Stimulated activated naive CD8-positive, alpha-beta T cell treated with anti-CD3 and anti-CD28 coated beads, Interleukin-15, Interleukin-2, amounts not matched to agents 100 U/mL and 50 U/mL, for 24 hours (primary cell): Measurements from ENCODE around the gene ABCC10.

ENCODE experiments used
- ATAC-seq: fragments of 150-1000 bp; cut with Tn5 transposase; one replicate; pipeline ENCODE4 v1.10.0; 2021
- DNase-seq: peaks from one replicate; pipeline ENCODE4 v3.0.0; 2021

ABCC10 gene

DNA sequence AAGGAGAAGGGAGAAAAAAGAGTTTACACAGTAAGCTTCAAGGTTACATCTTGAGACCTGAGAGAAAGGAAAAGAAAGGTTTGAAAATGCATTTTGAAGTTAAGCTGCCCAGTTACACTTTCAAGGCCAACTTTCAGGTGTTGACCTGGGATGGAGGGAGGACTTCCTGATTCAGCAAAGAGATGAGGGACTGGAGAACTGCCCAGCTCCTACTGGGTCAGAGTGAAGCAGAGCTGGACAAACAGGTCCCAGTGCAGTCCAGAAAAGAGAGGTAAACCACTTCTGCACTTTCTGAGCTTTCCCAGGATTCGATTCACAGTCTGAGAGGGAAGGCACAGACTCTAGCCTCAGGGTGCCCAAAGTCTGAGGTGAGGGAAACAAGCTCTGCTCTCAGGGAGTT, 44.1 kb downstream of the ABCC10 start:
- ATAC-seq, result no peak

GRCh38 chr6:43472515-43472914, 45.2 kb downstream of the ABCC10 start:
- DNase-seq (no peak), ATAC-seq (no peak)

More for the DNA sequence above, 44.1 kb downstream of the ABCC10 start:
- no peak for DNase-seq

DNA sequence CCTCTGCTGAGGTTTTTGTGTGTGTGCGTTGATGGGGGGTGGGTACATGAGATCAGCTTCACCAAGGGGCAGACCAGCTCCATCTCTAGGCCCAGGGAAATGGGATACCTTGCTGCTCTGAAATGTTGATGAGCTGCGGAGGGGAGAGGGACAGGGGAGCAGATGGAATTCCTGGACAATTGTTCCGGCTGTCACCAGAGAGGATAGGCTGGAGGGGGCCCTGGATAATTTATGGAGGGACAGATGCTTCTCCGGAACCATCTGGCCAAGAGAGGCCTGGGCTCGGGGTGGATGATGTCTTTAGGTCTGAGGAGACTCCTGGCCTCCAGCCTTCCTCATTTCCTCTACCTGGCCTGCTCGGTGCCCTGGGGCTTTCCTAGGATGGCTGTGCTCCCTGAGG, 48.2 kb downstream of the ABCC10 start:
- DNase-seq, result no peak
- no peak for ATAC-seq

DNA sequence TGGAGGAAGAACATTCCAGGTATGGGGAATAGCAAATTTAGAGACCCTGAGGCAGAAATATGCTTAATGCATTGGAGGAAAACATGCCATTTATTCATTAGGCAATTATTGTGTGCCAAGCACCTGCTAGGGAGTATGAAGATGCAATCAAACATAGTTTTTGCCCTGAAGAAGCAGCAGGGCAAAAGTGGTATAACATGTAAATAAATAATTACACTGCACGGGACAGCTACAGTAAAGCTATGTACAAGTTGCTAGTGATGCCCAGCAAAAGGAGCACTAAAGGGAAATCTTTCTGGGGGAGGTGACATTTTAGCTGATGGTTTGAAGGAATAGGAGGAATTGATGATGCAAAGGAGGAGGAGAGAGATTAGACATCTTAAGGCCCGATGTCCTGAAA, 49.4 kb downstream of the ABCC10 start:
- ATAC-seq (no peak), DNase-seq (no peak)

- peak; percentile 100 for ATAC-seq
- peak; percentile 100 for DNase-seq
These were observed 50.1 kb downstream of the ABCC10 start, which contains the start of gene TJAP1 for GRCh38 chr6:43477235-43478007. Gene TJAP1 (plus strand): TSS chr6:43477570. CDS start chr6:43499002, 21,432 bp downstream.

GRCh38 chr6:43478008-43478372, 50.6 kb downstream of the ABCC10 start:
- DNase-seq, result no peak
- ATAC-seq, result no peak

DNA sequence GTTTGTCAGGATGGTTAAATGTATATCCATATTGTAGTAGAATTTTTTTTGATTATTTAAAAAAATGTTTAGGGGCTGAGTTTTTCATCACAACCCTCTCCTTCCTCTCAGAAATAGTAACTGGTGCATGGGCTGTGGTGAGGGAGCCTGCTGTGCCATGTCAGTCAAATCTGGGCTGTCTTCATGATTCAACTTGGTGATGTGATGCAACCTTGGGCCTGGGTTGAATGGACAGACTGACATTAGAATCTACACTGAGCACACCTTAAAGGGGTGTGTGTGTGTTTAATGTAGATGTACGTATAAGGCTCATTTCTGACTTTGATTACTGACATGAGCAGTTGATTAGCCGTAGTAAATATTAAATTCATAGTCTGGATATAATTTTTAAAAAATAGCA, 53.7 kb downstream of the ABCC10 start:
- ATAC-seq (no peak), DNase-seq (no peak)

GRCh38 chr6:43481591-43482236, 54.4 kb downstream of the ABCC10 start:
- ATAC-seq (peak; percentile 29), DNase-seq (no peak)

DNA sequence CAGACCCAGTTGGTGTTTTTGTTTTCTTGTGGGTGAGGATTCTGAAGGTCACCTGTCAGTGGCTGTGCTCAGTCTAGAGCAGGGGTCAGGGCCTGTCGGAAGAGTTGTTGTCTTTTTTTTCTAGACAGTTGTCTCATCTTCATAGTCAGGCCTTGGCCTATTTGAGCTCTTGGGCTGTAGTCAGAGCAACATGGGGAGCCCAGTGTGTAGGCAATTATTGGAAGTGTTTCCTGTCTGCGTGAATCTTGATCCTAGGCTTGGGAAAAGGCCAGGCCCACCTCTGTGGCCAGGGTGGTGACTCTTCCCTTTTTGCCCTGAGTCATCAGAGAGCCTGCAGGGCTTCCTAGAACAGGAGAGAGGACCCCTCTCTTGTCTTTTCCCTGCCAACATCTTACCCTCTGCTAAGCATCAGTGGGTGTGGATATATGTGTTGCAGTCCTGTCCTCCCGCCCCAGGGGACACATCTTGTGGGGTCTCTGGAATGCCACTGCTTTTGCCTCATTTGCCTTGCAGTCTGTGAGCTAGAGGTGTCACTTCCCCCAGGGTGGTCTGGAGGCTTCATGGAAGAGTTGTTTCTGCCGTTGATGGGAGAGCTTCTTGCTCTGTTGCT, 61.4 kb downstream of the ABCC10 start:
- DNase-seq (no peak), ATAC-seq (no peak)

DNA sequence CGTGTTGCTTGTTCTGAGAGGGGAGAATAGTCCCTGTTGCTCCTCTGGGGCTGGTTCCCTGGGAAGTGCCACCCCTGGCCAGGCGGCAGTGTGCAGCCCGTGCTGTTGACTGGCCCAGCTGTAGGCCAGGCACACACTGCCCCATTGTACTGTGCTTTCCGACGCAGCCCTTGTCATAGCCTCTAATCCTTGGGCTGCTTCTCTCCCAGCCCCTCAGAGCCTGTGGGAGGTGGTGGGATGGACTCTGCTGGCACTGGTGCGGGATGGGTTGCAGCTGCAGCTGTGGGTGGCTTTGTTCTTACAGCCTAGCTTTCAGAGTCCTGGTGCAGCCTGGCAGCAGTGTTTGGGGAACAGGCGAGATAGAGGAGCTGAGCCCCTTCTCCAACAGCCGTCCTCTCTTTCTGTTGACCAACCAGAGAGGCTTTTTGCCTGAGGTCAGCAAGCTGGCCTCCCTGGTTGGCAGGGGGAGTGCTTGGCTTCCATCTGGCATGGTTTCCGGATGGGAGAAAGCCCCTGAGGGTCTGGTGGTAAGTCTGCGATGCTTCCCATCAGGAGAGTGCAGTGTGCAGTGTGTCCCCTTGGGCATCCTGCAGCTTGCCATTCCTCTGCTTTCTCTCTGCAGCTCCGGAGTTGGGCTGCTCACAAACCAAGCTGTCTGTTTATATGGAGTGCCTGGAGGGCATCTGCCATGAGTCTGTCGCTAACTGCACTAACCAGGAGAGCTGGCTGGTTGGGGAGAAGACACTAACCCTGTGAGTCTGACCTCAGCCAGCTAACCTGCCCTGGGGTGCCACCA, 62.1 kb downstream of the ABCC10 start:
- ATAC-seq (no peak), DNase-seq (no peak)

- DNase-seq, result no peak
- no peak for ATAC-seq
These were observed 63.2 kb downstream of the ABCC10 start for GRCh38 chr6:43490523-43490939.

DNA sequence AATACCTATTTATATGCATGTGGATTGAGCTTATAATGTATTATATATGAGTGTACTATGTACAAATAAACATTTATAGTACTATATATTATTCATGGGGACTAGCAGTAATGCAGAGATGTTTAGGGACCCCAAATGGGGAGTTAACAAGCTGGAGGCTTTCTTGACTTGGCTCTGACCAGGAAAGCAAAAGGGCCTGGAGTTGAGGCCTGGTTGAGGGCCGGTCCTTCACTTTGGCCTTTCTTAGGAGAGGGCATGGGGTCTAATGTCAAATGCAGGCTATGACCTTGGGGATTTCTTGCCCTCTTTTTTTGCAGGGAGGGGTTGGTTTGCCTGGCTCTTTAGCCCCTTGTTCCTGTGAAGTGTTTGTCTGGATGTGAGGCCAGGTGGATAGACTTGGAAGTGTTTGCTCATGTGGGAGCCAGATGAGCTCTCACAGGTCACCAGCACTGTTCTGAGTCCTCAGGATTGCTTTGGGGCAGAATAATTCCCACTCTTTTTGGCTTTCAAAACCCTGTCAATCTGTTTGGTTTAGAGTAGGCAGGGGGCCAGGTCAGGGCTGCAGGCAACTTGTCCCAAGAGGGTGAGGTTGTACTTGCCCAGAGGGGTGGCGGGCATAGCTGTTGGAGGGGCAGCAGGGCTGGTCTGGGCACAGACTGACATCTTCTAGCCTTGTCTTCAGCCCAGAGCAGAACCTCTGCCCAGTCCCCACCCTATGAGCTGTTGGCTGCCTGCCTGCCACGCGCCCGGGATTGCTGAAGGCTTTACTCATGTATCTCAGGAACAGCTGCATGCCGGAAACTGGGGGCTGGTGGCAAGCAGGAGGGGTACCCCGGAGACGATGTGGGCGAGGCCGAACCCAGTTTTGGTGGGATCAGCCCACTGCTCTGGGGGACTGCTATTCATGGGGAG, 64.7 kb downstream of the ABCC10 start:
- ATAC-seq, result no peak
- DNase-seq, result no peak

GRCh38 chr6:43492673-43493072, 65.3 kb downstream of the ABCC10 start:
- DNase-seq (no peak), ATAC-seq (no peak)

- ATAC-seq (no peak), DNase-seq (no peak)
These were observed 65.9 kb downstream of the ABCC10 start for GRCh38 chr6:43493230-43493629.

DNA sequence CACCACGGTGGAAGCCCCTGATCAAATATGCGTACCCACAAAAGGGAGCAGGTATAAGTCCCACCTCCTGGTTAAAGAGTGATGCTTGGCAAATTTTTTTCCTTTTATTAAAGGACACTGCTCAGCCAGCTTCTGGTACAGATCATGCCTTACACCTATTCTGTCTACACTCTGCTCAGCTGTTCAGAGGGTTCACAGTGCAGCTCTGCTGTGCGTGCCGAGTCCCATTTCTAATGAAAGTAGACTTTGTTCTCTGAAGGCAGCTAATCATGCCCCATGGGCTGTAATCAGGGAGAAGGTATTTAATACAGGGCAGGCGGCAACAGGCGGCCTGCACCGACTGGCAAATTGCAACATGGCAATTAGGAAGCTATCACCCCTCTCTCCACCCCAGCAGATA, 66.5 kb downstream of the ABCC10 start:
- ATAC-seq (no peak), DNase-seq (no peak)

- no peak for DNase-seq
- no peak for ATAC-seq
These were observed 67.0 kb downstream of the ABCC10 start for GRCh38 chr6:43494321-43494720.

DNA sequence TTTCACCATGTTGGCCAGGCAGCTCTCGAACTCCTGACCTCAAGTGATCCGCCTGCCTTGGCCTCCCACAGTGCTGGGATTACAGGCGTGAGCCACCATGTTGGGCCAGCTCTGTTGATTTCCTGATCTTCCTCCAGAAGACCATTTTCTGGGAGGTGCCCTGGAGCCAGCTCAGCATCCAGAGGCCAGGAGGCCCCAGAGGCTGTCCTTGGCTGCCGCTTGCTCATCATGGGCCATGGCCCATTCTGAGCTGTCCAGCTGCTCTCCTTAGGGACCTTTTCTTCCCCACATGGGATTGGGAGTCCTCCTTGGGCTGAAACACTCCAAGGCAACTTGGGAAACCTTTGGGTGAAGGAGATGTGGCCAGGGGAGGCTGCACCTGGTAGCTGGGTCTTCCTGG, 67.4 kb downstream of the ABCC10 start:
- DNase-seq (no peak), ATAC-seq (no peak)

DNA sequence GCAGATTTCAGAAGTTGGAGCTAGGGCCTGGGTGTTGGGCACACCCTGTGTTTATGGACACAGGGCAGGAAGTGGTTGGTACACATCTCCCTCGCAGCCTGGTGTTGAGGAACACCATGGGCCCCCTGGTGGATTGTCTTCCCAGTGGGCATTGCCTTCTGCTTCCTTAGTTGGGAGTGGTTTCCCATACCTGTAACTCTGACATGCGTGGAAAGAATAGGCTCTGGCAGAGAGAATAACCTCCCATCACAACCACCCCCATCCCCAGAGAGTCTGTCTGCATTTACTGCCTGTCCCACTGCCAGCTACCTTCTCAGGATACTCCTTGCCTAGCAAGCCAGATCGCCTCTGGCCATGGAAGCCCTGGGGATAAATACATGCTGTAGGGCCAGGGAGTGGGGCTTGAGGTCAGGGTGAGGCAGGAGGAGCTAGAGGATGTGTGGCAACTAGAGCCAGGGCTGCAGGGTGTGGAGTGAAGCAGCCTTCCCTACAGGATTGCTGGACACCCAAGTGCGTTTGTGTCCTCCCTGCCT, 68.1 kb downstream of the ABCC10 start:
- ATAC-seq (no peak), DNase-seq (no peak)

DNA sequence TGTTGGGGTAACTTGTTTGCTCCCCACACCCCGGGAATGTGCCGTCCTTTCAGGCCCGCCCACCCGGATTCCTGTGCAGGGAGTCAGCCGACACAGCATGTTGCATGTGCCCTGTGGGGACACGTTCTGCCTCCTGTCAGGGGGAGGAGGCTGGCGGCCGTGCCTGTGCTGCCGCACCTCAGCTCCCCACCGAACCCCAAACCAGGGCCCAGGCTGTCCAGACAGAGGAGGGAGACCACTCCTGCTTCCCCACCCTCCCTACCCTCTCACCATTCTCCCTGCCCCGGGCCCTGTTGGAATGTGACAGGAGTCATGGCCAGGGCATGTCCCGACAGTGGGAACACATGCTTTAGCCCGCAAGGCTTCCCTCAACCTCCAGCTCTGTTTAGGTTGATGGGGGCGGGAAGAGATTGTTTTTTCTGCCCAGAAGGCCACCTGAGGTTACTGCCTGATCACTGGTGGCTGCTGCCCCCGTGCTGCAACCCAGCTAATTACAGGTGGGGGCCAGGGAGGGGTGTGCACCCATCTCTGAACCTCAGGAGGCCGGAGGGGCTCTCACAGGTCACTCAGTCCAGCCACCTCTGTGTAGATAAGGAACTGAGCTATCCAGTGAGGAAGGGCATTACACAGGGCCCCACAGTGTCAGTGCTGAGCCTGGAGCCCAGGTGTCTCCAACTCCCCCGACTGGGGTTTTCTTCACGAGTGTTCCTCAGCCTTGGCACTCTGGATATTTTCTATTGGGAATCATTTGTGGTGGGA, 69.2 kb downstream of the ABCC10 start:
- no peak for ATAC-seq

GRCh38 chr6:43497129-43497396, 69.7 kb downstream of the ABCC10 start:
- DNase-seq (no peak), ATAC-seq (no peak)

More for the DNA sequence above, 69.2 kb downstream of the ABCC10 start:
- DNase-seq, result no peak

DNA sequence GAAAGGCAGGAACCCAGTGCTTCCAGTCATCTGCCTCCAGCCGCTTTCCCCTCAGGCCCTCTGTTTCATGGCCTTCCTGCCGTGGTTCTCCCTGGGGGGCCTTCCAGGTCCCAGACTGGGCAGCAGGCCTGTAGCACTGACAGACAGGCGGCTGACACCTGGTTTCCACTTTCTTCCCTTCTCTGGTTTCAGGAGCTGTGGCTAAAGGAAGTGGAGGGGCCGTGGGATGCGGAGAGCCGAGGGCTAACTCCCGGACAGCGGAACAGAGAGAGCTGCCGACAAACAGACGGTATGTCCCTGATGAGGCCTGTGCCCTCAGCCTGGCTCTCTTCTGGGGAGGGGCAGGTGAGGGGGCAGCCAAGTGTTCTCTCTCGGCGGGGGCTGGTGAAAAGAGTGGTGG, 70.3 kb downstream of the ABCC10 start:
- no peak for DNase-seq
- no peak for ATAC-seq
